Neural cell (in vitro differentiated cells): ENCODE data around the gene HHIPL1. TPM values are rescaled to one million over a fixed set of nuclear protein-coding genes. Genes with fewer than 3 reads are reported as not detected.

Source experiments
- H2AFZ ChIP-seq: fragments of 200-600, 300-800 bp; sonication (generic), shearing (Covaris generic); 2 replicates; pipeline ENCODE4 v1.6.0; 2014; ENCODE audit warnings: low read depth, mild to moderate bottlenecking, antibody characterized with exemption, low read length, moderate library complexity
- H3F3A ChIP-seq: fragments of 200-600 bp; shearing (Covaris generic); 2 replicates; pipeline ENCODE4 v1.6.1; 2016; ENCODE audit warnings: mild to moderate bottlenecking, moderate library complexity, mixed read lengths, antibody characterized with exemption, low read length; ENCODE audit not compliant: insufficient read depth, poor library complexity, severe bottlenecking
- H3K27ac ChIP-seq: fragments of 200-600, 300-800 bp; sonication (generic), shearing (Covaris generic); 2 replicates; pipeline ENCODE4 v1.5.1; 2014; ENCODE audit warnings: mild to moderate bottlenecking, low read length, moderate library complexity
- H3K27me3 ChIP-seq: fragments of 300-800, 200-600 bp; sonication (generic), shearing (Covaris generic); 2 replicates; pipeline ENCODE4 v1.6.0; 2014; ENCODE audit warnings: mild to moderate bottlenecking, low read depth, low read length, moderate library complexity; ENCODE audit not compliant: insufficient read depth
- H3K36me3 ChIP-seq: fragments of 300-800, 200-600 bp; sonication (generic), shearing (Covaris generic); 2 replicates; pipeline ENCODE4 v1.5.1; 2014; ENCODE audit warnings: mild to moderate bottlenecking, antibody characterized with exemption, low read length, moderate library complexity; ENCODE audit not compliant: insufficient read depth
- H3K4me2 ChIP-seq: fragments of 300-800, 200-600 bp; sonication (generic), shearing (Covaris generic); 2 replicates; pipeline ENCODE4 v1.6.0; 2014; ENCODE audit warnings: mild to moderate bottlenecking, low read length
- H3K4me3 ChIP-seq: fragments of 300-800, 200-600 bp; sonication (generic), shearing (Covaris generic); 2 replicates; pipeline ENCODE4 v1.5.1; 2014; ENCODE audit warnings: mild to moderate bottlenecking, low read length, moderate library complexity
- H3K79me2 ChIP-seq: fragments of 200-600 bp; shearing (Covaris generic); replicated peaks from 2 replicates; pipeline ENCODE4 v1.6.0; 2014; ENCODE audit warnings: mild to moderate bottlenecking, low read length, moderate library complexity; ENCODE audit not compliant: insufficient read depth
- H3K9ac ChIP-seq: fragments of 300-800, 200-600 bp; sonication (generic), shearing (Covaris generic); 2 replicates; pipeline ENCODE4 v1.6.1; 2016; ENCODE audit warnings: mild to moderate bottlenecking, low read length, mixed read lengths
- H3K9me2 ChIP-seq: fragments of 200-600 bp; shearing (Covaris generic); 2 replicates; pipeline ENCODE4 v1.6.1; 2016; ENCODE audit warnings: mild to moderate bottlenecking, low read length, mixed read lengths; ENCODE audit not compliant: insufficient read depth
- H3K9me3 ChIP-seq: fragments of 200-600, 300-800 bp; sonication (generic), shearing (Covaris generic); 2 replicates; pipeline ENCODE4 v1.6.1; 2016; ENCODE audit warnings: mild to moderate bottlenecking, mixed run types, low read length, moderate library complexity, mixed read lengths
- H4K20me1 ChIP-seq: fragments of 200-600 bp; shearing (Covaris generic); 2 replicates; pipeline ENCODE4 v1.6.1; 2016; ENCODE audit warnings: mild to moderate bottlenecking, mixed run types; ENCODE audit not compliant: insufficient read depth
- EP300 ChIP-seq: fragments of 450-650 bp; conservative IDR thresholded peaks from 2 replicates; pipeline ENCODE4 v1.6.1; 2014; ENCODE audit warnings: antibody characterized with exemption, mild to moderate bottlenecking, moderate library complexity; ENCODE audit not compliant: poor library complexity, severe bottlenecking
- EZH2 ChIP-seq: fragments of 200-600, 300-800 bp; shearing (Covaris generic), sonication (generic); IDR thresholded peaks from 2 replicates; pipeline ENCODE4 v1.6.1; 2014; ENCODE audit warnings: antibody characterized with exemption, low read length, borderline replicate concordance, mild to moderate bottlenecking; ENCODE audit not compliant: insufficient read depth, poor library complexity, severe bottlenecking
- MXI1 ChIP-seq: fragments of 450-650 bp; conservative IDR thresholded peaks from 2 replicates; pipeline ENCODE4 v1.6.1; 2014; ENCODE audit warnings: antibody characterized with exemption, mild to moderate bottlenecking; ENCODE audit not compliant: poor library complexity, severe bottlenecking
- POLR2AphosphoS5 ChIP-seq: IDR thresholded peaks from 2 replicates; pipeline ENCODE4 v1.6.1; 2012
- RAD21 ChIP-seq: fragments of 450-650 bp; conservative IDR thresholded peaks from 2 replicates; pipeline ENCODE4 v1.6.1; 2014; ENCODE audit warnings: antibody characterized with exemption, mild to moderate bottlenecking, moderate library complexity
- SMC3 ChIP-seq: fragments of 450-650 bp; conservative IDR thresholded peaks from 2 replicates; pipeline ENCODE4 v1.6.1; 2014; ENCODE audit warnings: antibody characterized with exemption, mild to moderate bottlenecking, moderate library complexity; ENCODE audit not compliant: poor library complexity
- TAF1 ChIP-seq: IDR thresholded peaks from 2 replicates; pipeline ENCODE4 v1.6.1; 2012; ENCODE audit warnings: low read depth
- polyA plus RNA-seq: library from polyadenylated mRNA; depleted of rRNA; stranded (reverse); fragments of >200 nt; gene quantifications from 2 replicates; pipeline ENCODE4 v1.2.3, GENCODE V29; 2014
- TF ChIP-seq, protein P1 (sequence below): IDR thresholded peaks from 2 replicates; pipeline ENCODE4 v1.6.1; 2012; ENCODE audit warnings: borderline replicate concordance
- TF ChIP-seq, protein P2 (sequence below): fragments of 450-650 bp; IDR thresholded peaks from 2 replicates; pipeline ENCODE4 v1.5.1; 2014; ENCODE audit warnings: antibody characterized with exemption, mild to moderate bottlenecking, moderate library complexity; ENCODE audit not compliant: poor library complexity, severe bottlenecking

HHIPL1 gene
- polyA plus RNA-seq, 1 donor from 2014 or later: 0.47 TPM

DNA sequence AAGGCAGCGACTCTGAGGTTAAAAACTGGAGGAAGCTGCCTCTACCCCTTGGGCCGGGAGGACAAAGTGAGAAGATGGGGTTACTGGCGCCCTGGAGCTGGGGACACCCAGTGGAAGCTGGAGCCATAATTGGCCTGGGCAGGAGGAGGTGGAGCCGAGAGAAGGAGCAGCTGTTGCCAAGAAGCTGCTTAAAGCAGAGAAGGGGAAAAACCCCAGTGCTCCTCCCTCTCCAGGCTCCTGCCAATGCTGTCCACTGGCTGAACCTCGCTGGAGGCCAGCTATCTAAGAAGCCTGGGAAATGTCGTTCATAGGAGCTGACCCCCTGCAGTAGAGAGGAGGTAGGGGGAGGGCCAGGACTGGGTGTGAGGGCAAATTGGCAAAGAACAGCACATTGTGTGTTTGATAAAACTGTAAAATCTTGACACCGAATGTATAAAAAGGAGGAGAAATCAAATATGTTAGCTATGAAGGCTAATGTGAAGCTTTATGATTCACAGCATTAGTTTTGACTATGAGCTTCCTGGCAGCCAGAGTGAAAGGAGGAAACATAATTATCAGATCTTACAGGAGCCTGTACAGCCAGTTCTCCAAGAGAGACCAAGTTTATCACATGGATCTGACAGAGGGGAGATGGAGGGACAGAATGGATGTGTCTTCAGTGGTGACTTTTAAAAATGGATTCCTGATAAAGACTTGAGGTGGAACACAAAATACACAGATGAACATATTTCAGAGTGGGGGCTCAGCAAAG, 9.5 kb downstream of the HHIPL1 start:
- no peaks in the 10 kb centered on the region for H3K9me2 ChIP-seq
- H3K4me3 ChIP-seq: no peak overlapping the region
- no peaks in the 10 kb centered on the region for H3K36me3 ChIP-seq
- no peaks in the 10 kb centered on the region for H3K79me2 ChIP-seq
- no peaks in the 10 kb centered on the region for H3K27me3 ChIP-seq
- no peaks in the 10 kb centered on the region for H4K20me1 ChIP-seq
- TF ChIP-seq, protein P1, sequence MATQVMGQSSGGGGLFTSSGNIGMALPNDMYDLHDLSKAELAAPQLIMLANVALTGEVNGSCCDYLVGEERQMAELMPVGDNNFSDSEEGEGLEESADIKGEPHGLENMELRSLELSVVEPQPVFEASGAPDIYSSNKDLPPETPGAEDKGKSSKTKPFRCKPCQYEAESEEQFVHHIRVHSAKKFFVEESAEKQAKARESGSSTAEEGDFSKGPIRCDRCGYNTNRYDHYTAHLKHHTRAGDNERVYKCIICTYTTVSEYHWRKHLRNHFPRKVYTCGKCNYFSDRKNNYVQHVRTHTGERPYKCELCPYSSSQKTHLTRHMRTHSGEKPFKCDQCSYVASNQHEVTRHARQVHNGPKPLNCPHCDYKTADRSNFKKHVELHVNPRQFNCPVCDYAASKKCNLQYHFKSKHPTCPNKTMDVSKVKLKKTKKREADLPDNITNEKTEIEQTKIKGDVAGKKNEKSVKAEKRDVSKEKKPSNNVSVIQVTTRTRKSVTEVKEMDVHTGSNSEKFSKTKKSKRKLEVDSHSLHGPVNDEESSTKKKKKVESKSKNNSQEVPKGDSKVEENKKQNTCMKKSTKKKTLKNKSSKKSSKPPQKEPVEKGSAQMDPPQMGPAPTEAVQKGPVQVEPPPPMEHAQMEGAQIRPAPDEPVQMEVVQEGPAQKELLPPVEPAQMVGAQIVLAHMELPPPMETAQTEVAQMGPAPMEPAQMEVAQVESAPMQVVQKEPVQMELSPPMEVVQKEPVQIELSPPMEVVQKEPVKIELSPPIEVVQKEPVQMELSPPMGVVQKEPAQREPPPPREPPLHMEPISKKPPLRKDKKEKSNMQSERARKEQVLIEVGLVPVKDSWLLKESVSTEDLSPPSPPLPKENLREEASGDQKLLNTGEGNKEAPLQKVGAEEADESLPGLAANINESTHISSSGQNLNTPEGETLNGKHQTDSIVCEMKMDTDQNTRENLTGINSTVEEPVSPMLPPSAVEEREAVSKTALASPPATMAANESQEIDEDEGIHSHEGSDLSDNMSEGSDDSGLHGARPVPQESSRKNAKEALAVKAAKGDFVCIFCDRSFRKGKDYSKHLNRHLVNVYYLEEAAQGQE: no peak
- TF ChIP-seq TAF1: no peak
- no peak overlapping the region for H3K9ac ChIP-seq
- no peaks in the 10 kb centered on the region for H3F3A ChIP-seq
- no peak overlapping the region for H3K27ac ChIP-seq
- no peak overlapping the region for H2AFZ ChIP-seq
- H3K9me3 ChIP-seq: no peaks in the 10 kb centered on the region
- H3K4me2 ChIP-seq: no peak overlapping the region

- Histone ChIP-seq H3K4me3 (no peak overlapping the region), H2AFZ (no peak overlapping the region), H3K36me3 (no peaks in the 10 kb centered on the region), H3K9ac (no peak overlapping the region), H3F3A (no peaks in the 10 kb centered on the region), H3K9me3 (no peaks in the 10 kb centered on the region), H3K9me2 (no peaks in the 10 kb centered on the region), H3K4me2 (no peak overlapping the region), H3K27ac (no peak overlapping the region), H3K27me3 (no peaks in the 10 kb centered on the region), H4K20me1 (no peaks in the 10 kb centered on the region), H3K79me2 (no peaks in the 10 kb centered on the region)
- TF ChIP-seq EP300 (no peak), SMC3 (no peak), TAF1 (no peak), MXI1 (no peak), EZH2 (no peak), RAD21 (no peak), POLR2AphosphoS5 (no peak)
- TF ChIP-seq, protein P1: no peak
- TF ChIP-seq, protein P2, sequence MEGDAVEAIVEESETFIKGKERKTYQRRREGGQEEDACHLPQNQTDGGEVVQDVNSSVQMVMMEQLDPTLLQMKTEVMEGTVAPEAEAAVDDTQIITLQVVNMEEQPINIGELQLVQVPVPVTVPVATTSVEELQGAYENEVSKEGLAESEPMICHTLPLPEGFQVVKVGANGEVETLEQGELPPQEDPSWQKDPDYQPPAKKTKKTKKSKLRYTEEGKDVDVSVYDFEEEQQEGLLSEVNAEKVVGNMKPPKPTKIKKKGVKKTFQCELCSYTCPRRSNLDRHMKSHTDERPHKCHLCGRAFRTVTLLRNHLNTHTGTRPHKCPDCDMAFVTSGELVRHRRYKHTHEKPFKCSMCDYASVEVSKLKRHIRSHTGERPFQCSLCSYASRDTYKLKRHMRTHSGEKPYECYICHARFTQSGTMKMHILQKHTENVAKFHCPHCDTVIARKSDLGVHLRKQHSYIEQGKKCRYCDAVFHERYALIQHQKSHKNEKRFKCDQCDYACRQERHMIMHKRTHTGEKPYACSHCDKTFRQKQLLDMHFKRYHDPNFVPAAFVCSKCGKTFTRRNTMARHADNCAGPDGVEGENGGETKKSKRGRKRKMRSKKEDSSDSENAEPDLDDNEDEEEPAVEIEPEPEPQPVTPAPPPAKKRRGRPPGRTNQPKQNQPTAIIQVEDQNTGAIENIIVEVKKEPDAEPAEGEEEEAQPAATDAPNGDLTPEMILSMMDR: no peak
Measured at GRCh38 chr14:99655521-99655920, 10.6 kb downstream of the HHIPL1 start.
